IMR-90 (cell line): Measurements from ENCODE around the gene RAC3. TPM values are rescaled to one million over a fixed set of nuclear protein-coding genes. Genes with fewer than 3 reads are reported as not detected.

ENCODE experiments used
- ATAC-seq: fragments of 200-7000 bp; cut with Tn5 transposase; 2 replicates; pipeline ENCODE4 v1.9.1; 2020; ENCODE audit warnings: low read depth, mild to moderate bottlenecking, moderate library complexity
- BruUV-seq: library from RNA; stranded (reverse); fragments of 400-500 nt; replicated peaks from 2 replicates; lab custom pipeline; 2021; lab: Mats Ljungman, UMichigan
- CTCF ChIA-PET: fragments of 300-600 bp; formaldehyde crosslinking; extraction: SDS; loops from one replicate; lab custom pipeline; 2021; ENCODE audit warnings: antibody characterized with exemption; lab: Yijun Ruan, JAX
- POLR2A ChIA-PET: fragments of 300-600 bp; sonication (Branson Sonifier 250); formaldehyde crosslinking; loops from one replicate; lab custom pipeline; 2022; ENCODE audit warnings: antibody characterized with exemption; ENCODE audit not compliant: unreplicated experiment; lab: Charles Lee
- DNase-seq: peaks from one replicate; pipeline ENCODE4 v3.0.0; 2013
- H2AFZ ChIP-seq: replicated peaks from 2 replicates; pipeline ENCODE3; 2013; ENCODE audit warnings: low read length, mild to moderate bottlenecking; ENCODE audit not compliant: poor library complexity
- H2AK5ac ChIP-seq: 2 replicates; pipeline ENCODE4 v1.6.1; 2013; ENCODE audit warnings: low read depth, low read length, inconsistent platforms
- H2AK9ac ChIP-seq: replicated peaks from 2 replicates; pipeline ENCODE3; 2013; ENCODE audit warnings: mild to moderate bottlenecking, low read depth, low read length, moderate library complexity; ENCODE audit not compliant: poor library complexity
- H2BK120ac ChIP-seq: 2 replicates; pipeline ENCODE4 v1.6.1; 2013; ENCODE audit warnings: low read depth, low read length, inconsistent platforms
- H2BK15ac ChIP-seq: 3 replicates; pipeline ENCODE4 v1.6.1; 2013; ENCODE audit warnings: low read depth, low read length, inconsistent platforms
- H2BK20ac ChIP-seq: 2 replicates; pipeline ENCODE4 v1.6.1; 2013; ENCODE audit warnings: low read depth, mild to moderate bottlenecking, inconsistent platforms, low read length, moderate library complexity
- H2BK5ac ChIP-seq: 2 replicates; pipeline ENCODE4 v1.6.1; 2013; ENCODE audit warnings: mild to moderate bottlenecking, low read depth, low read length, inconsistent platforms; ENCODE audit not compliant: poor library complexity, severe bottlenecking
- H3K14ac ChIP-seq: replicated peaks from 2 replicates; pipeline ENCODE4 v1.6.1; 2013; ENCODE audit warnings: low read depth, low read length, inconsistent platforms
- H3K18ac ChIP-seq: 2 replicates; pipeline ENCODE4 v1.6.1; 2013; ENCODE audit warnings: low read depth, low read length, control low read depth
- H3K23ac ChIP-seq: 2 replicates; pipeline ENCODE4 v1.6.1; 2013; ENCODE audit warnings: low read depth, low read length, inconsistent platforms
- H3K27ac ChIP-seq: 2 replicates; pipeline ENCODE4 v1.5.1; 2013; ENCODE audit warnings: mild to moderate bottlenecking, control low read depth, low read length; ENCODE audit not compliant: insufficient read depth
- H3K27me3 ChIP-seq: 2 replicates; pipeline ENCODE4 v1.6.1; 2013; ENCODE audit warnings: low read length; ENCODE audit not compliant: control insufficient read depth, insufficient read depth
- H3K36me3 ChIP-seq: 2 replicates; pipeline ENCODE4 v1.6.1; 2013; ENCODE audit warnings: low read length, mixed read lengths; ENCODE audit not compliant: control insufficient read depth, insufficient read depth
- H3K4ac ChIP-seq: 2 replicates; pipeline ENCODE4 v1.6.1; 2013; ENCODE audit warnings: low read depth, low read length, inconsistent platforms
- H3K4me1 ChIP-seq: 2 replicates; pipeline ENCODE4 v1.6.1; 2013; ENCODE audit warnings: low read length, mixed read lengths; ENCODE audit not compliant: control insufficient read depth, insufficient read depth
- H3K4me2 ChIP-seq: 2 replicates; pipeline ENCODE4 v1.6.1; 2013; ENCODE audit warnings: low read depth, mild to moderate bottlenecking, control low read depth, low read length, moderate library complexity
- H3K4me3 ChIP-seq: 2 replicates; pipeline ENCODE4 v1.5.1; 2013; ENCODE audit warnings: low read depth, mild to moderate bottlenecking, control low read depth, low read length, moderate library complexity; ENCODE audit not compliant: insufficient read depth
- H3K56ac ChIP-seq: 2 replicates; pipeline ENCODE4 v1.6.1; 2013; ENCODE audit warnings: low read length, inconsistent platforms; ENCODE audit not compliant: insufficient read depth; ENCODE audit errors: extremely low read depth
- H3K79me1 ChIP-seq, 2 experiments: 2 replicates each; pipeline ENCODE4 v1.6.1; 2013; ENCODE audit warnings: low read length in 2 of 2, inconsistent platforms in 1 of 2, low read depth in 1 of 2
- H3K9ac ChIP-seq: 2 replicates; pipeline ENCODE4 v1.6.1; 2013; ENCODE audit warnings: low read depth, low read length, control low read depth
- H3K9me1 ChIP-seq: 2 replicates; pipeline ENCODE4 v1.6.1; 2013; ENCODE audit warnings: low read length, inconsistent platforms; ENCODE audit not compliant: insufficient read depth
- H3K9me3 ChIP-seq: 2 replicates; pipeline ENCODE4 v1.6.1; 2013; ENCODE audit warnings: low read length; ENCODE audit not compliant: control insufficient read depth, insufficient read depth
- H4K20me1 ChIP-seq: 2 replicates; pipeline ENCODE4 v1.6.1; 2013; ENCODE audit warnings: low read length, inconsistent platforms; ENCODE audit not compliant: insufficient read depth
- H4K5ac ChIP-seq: 2 replicates; pipeline ENCODE4 v1.6.1; 2013; ENCODE audit warnings: mild to moderate bottlenecking, low read depth, low read length, control low read depth
- H4K8ac ChIP-seq, 2 experiments: 2 replicates each; pipeline ENCODE4 v1.6.1; 2013; ENCODE audit warnings: low read depth in 2 of 2, low read length in 2 of 2, control low read depth in 1 of 2, inconsistent platforms in 1 of 2
- H4K91ac ChIP-seq: 2 replicates; pipeline ENCODE4 v1.6.1; 2013; ENCODE audit warnings: low read depth, low read length, inconsistent platforms; ENCODE audit not compliant: insufficient read depth
- BHLHE40 ChIP-seq: fragments of 150-350 bp; IDR thresholded peaks from 2 replicates; pipeline ENCODE4 v1.6.1; 2016; ENCODE audit warnings: mild to moderate bottlenecking, low read depth, low read length
- CEBPB ChIP-seq: IDR thresholded peaks from 2 replicates; pipeline ENCODE4 v1.6.1; 2012; ENCODE audit warnings: low read depth, low read length, improper control_type of control experiment
- CHD1 ChIP-seq: IDR thresholded peaks from 2 replicates; pipeline ENCODE4 v1.6.1; 2012; ENCODE audit warnings: low read depth, low read length, improper control_type of control experiment
- ELK1 ChIP-seq: fragments of 150-350 bp; IDR thresholded peaks from 2 replicates; pipeline ENCODE4 v1.6.1; 2016; ENCODE audit warnings: low read depth, mild to moderate bottlenecking, low read length, moderate library complexity, borderline replicate concordance
- FOS ChIP-seq: fragments of 150-350 bp; IDR thresholded peaks from 2 replicates; pipeline ENCODE4 v1.6.1; 2016; ENCODE audit warnings: low read depth, low read length
- MAFK ChIP-seq: IDR thresholded peaks from 2 replicates; pipeline ENCODE4 v1.6.1; 2012; ENCODE audit warnings: low read depth, low read length, improper control_type of control experiment
- MAZ ChIP-seq: IDR thresholded peaks from 2 replicates; pipeline ENCODE4 v1.6.1; 2012; ENCODE audit warnings: low read depth, mild to moderate bottlenecking, low read length, improper control_type of control experiment, moderate library complexity, borderline replicate concordance
- NFE2L2 ChIP-seq: fragments of 150-350 bp; IDR thresholded peaks from 2 replicates; pipeline ENCODE4 v1.6.1; 2016; ENCODE audit warnings: low read depth, mild to moderate bottlenecking, low read length
- POLR2A ChIP-seq: IDR thresholded peaks from 2 replicates; pipeline ENCODE4 v1.6.1; 2012; ENCODE audit warnings: mild to moderate bottlenecking, low read depth, low read length
- RAD21 ChIP-seq: IDR thresholded peaks from 2 replicates; pipeline ENCODE4 v1.6.1; 2012; ENCODE audit warnings: low read length, improper control_type of control experiment
- RCOR1 ChIP-seq: IDR thresholded peaks from 2 replicates; pipeline ENCODE4 v1.6.1; 2012; ENCODE audit warnings: mild to moderate bottlenecking, low read length, improper control_type of control experiment; ENCODE audit not compliant: insufficient replicate concordance
- RFX5 ChIP-seq: IDR thresholded peaks from 2 replicates; pipeline ENCODE4 v1.8.0; 2012; ENCODE audit warnings: low read depth, mild to moderate bottlenecking, low read length, moderate library complexity
- SMC3 ChIP-seq: fragments of 150-350 bp; IDR thresholded peaks from 2 replicates; pipeline ENCODE4 v1.6.1; 2016; ENCODE audit warnings: low read depth, mild to moderate bottlenecking, antibody characterized with exemption, low read length, moderate library complexity
- WGBS, 2 experiments: methylation state at CpG; one replicate each; pipeline versions ENCODE4 v1.1.5 to v1.1.7; 2013; ENCODE audit warnings: missing lambda C conversion rate in 2 of 2; ENCODE audit not compliant: insufficient read length in 1 of 2; ENCODE audit errors: extremely low coverage in 2 of 2; 5-methylcytosine and 5-hydroxymethylcytosine counted together
- dilution Hi-C: fragments of 300-500 bp; cut with HindIII; formaldehyde crosslinking; loops from one replicate; pipeline ENCODE4 v1.14.3; 2018; ENCODE audit warnings: low sequenced_read_pairs; ENCODE audit not compliant: unreplicated experiment
- in situ Hi-C: fragments of 300-500 bp; cut with MboI; formaldehyde crosslinking; loops from 3 replicates; pipeline ENCODE4 v1.14.3; 2019; ENCODE audit warnings: low sequenced_read_pairs, inconsistent platforms, mixed read lengths
- intact Hi-C: fragments of 100-400 bp; cut with micrococcal nuclease; formaldehyde crosslinking; loops from 2 replicates; pipeline ENCODE4 v1.10.0; 2022
- polyA plus RNA-seq, 3 experiments: library from polyadenylated mRNA; depleted of rRNA; stranded (reverse); fragments of >200 nt; gene quantifications; 2 replicates each; pipeline ENCODE4 v1.2.3, GENCODE V29; 2012; ENCODE audit warnings: low replicate concordance in 1 of 3
- total RNA-seq: library from RNA; depleted of rRNA; stranded (reverse); fragments of >200 nt; gene quantifications from 2 replicates; pipeline ENCODE4 v1.2.3, GENCODE V29; 2012
- TF ChIP-seq, protein P1 (sequence below): fragments of 150-350 bp; IDR thresholded peaks from 2 replicates; pipeline ENCODE4 v1.6.1; 2017; ENCODE audit warnings: mild to moderate bottlenecking, antibody characterized with exemption, low read length, low read depth
- TF ChIP-seq, protein P2 (sequence below): conservative IDR thresholded peaks from 2 replicates; pipeline ENCODE4 v1.5.1; 2012; ENCODE audit warnings: mild to moderate bottlenecking, low read depth, low read length, improper control_type of control experiment

RAC3 gene
- total and polyA plus RNA-seq, 2 of the 4 experiments (the other 2 are of a cell fraction) = 5.7 to 23.4 TPM

DNA sequence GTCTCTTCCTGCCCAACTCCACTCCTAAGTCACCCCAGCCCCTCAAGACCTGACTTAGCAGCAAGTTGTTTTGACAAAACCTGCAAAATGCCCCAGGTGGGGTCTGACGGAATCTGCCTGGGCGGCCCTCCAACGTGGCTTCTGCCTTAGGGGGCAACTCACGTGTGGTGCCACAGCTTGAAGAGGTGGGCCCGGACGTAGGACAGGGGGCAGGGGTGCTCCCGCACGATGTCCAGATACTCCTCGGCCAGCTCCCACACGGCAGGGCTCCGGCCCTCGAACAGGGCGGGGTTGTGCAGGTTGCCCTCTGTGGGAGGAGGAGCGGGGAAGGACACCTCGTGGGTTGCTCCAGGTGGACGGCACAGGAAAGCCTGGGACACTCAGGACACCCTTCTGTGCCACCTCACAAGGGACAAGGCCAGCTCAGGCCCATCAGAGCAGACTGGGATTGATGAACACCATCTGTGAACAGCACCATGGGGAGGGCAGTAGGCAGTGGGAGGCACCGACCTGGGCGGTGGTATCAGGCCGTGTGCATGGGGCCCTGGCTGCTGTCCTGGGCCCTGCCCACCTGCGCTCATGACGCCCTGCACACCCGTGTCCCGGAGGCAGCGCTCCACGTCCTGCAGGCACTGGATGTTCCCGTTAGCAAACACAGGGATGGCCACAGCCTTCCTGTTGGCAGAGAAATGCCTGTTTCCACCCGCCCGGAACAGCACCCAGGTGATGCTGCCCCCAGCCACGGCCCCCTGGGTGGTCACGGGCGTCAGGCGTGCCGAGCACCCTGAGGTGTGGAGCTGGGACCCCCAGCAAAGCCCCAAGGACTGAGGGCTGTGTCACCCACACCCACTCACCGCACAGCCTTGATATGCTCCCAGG, 29.8 kb downstream of the RAC3 start:
- peaks cover 5 to 32% of the 10 kb centered on the region in 2 experiments; a peak in 3 of 4 replicates for H3K79me1 ChIP-seq
- no peaks in the 10 kb centered on the region for H3K27me3 ChIP-seq
- H2BK20ac ChIP-seq = no peak overlapping the region
- no peak overlapping the region for H3K56ac ChIP-seq
- peaks cover 10% of the 10 kb centered on the region for H3K4me1 ChIP-seq
- no peak overlapping the region for H2BK120ac ChIP-seq
- POLR2A ChIA-PET = no interaction called here
- H4K5ac ChIP-seq = no peak overlapping the region
- no peak overlapping the region for H2BK15ac ChIP-seq
- peaks cover 64% of the 10 kb centered on the region for H3K36me3 ChIP-seq
- H3K4me2 ChIP-seq = no peak overlapping the region
- H3K9me1 ChIP-seq = no peaks in the 10 kb centered on the region
- peak overlapping the region; percentile 61 for H2AK9ac ChIP-seq
- dilution Hi-C loops = no loop called here
- in situ Hi-C loops = no loop called here
- BruUV-seq = no TSS peak
- no peak overlapping the region for H4K8ac ChIP-seq
- H3K18ac ChIP-seq = no peak overlapping the region
- H2AK5ac ChIP-seq = no peak overlapping the region
- no peak overlapping the region for H3K14ac ChIP-seq
- CTCF ChIA-PET = no interaction called here
- no peak overlapping the region for H3K4ac ChIP-seq
- H3K23ac ChIP-seq = no peak overlapping the region
- no peak overlapping the region for H3K4me3 ChIP-seq
- no peak overlapping the region for H4K91ac ChIP-seq
- no peaks in the 10 kb centered on the region for H3K9me3 ChIP-seq
- H2AFZ ChIP-seq = no peak overlapping the region
- no peak overlapping the region for H3K9ac ChIP-seq
- H3K27ac ChIP-seq = no peak overlapping the region
- WGBS, 2 experiments = 92% methylated on average over 21 of the region's 34 CpGs; no CpG with 5 or more reads in 1 of the 2 experiments
- no peak overlapping the region for H2BK5ac ChIP-seq
- ATAC-seq (no peak), DNase-seq (no peak)
- H4K20me1 ChIP-seq = peaks cover 3% of the 10 kb centered on the region; the same call in 1 of the 2 replicates
- intact Hi-C loops = no loop called here
- TF ChIP-seq SMC3 (no peak), POLR2A (no peak), NFE2L2 (no peak), ELK1 (no peak), MAFK (no peak), RCOR1 (no peak), RAD21 (no peak), MAZ (no peak), BHLHE40 (no peak), FOS (no peak), RFX5 (no peak), CEBPB (no peak), CHD1 (no peak)
- TF ChIP-seq, protein P1, sequence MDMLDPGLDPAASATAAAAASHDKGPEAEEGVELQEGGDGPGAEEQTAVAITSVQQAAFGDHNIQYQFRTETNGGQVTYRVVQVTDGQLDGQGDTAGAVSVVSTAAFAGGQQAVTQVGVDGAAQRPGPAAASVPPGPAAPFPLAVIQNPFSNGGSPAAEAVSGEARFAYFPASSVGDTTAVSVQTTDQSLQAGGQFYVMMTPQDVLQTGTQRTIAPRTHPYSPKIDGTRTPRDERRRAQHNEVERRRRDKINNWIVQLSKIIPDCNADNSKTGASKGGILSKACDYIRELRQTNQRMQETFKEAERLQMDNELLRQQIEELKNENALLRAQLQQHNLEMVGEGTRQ = no peak
- TF ChIP-seq, protein P2, sequence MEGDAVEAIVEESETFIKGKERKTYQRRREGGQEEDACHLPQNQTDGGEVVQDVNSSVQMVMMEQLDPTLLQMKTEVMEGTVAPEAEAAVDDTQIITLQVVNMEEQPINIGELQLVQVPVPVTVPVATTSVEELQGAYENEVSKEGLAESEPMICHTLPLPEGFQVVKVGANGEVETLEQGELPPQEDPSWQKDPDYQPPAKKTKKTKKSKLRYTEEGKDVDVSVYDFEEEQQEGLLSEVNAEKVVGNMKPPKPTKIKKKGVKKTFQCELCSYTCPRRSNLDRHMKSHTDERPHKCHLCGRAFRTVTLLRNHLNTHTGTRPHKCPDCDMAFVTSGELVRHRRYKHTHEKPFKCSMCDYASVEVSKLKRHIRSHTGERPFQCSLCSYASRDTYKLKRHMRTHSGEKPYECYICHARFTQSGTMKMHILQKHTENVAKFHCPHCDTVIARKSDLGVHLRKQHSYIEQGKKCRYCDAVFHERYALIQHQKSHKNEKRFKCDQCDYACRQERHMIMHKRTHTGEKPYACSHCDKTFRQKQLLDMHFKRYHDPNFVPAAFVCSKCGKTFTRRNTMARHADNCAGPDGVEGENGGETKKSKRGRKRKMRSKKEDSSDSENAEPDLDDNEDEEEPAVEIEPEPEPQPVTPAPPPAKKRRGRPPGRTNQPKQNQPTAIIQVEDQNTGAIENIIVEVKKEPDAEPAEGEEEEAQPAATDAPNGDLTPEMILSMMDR = no peak
